H1 (cell line): ENCODE data around the gene ENTREP1. TPM values are rescaled to one million over a fixed set of nuclear protein-coding genes. Genes with fewer than 3 reads are reported as not detected.

Source experiments
- CTCF ChIA-PET: fragments of 300-600 bp; sonication (Branson Sonifier 250); formaldehyde crosslinking; loops from one replicate; lab custom pipeline; 2021; ENCODE audit not compliant: partially characterized antibody; lab: Charles Lee
- POLR2A ChIA-PET: fragments of 300-600 bp; sonication (Branson Sonifier 250); formaldehyde crosslinking; loops from one replicate; lab custom pipeline; 2021; ENCODE audit warnings: inconsistent platforms; ENCODE audit not compliant: partially characterized antibody; lab: Charles Lee
- DNase-seq, 2 experiments: peaks; one replicate each; pipeline versions ENCODE4 v3.0.0 to v3.0.0-alpha.2; 2010 to 2022; ENCODE audit warnings: low spot score in 2 of 2, low read depth in 1 of 2, mixed read lengths in 1 of 2
- FAIRE-seq: peaks from 2 replicates; lab custom pipeline; 2011; peaks lifted over from hg19 to GRCh38; lab: Jason Lieb, UNC
- H2AFZ ChIP-seq: 2 replicates; pipeline ENCODE4 v1.8.1; 2012; ENCODE audit warnings: low read length, inconsistent platforms
- H2AK5ac ChIP-seq: 2 replicates; pipeline ENCODE4 v1.6.1; 2013; ENCODE audit warnings: low read depth, low read length
- H2BK120ac ChIP-seq: replicated peaks from 2 replicates; pipeline ENCODE3; 2013; ENCODE audit warnings: low read depth, low read length, inconsistent platforms
- H2BK12ac ChIP-seq: 2 replicates; pipeline ENCODE4 v1.6.1; 2013; ENCODE audit warnings: low read depth, low read length
- H2BK15ac ChIP-seq: 2 replicates; pipeline ENCODE4 v1.6.1; 2013; ENCODE audit warnings: low read length
- H2BK20ac ChIP-seq: 2 replicates; pipeline ENCODE4 v1.6.1; 2013; ENCODE audit warnings: low read length
- H2BK5ac ChIP-seq: 2 replicates; pipeline ENCODE4 v1.6.1; 2013; ENCODE audit warnings: low read depth, low read length
- H3K14ac ChIP-seq: 2 replicates; pipeline ENCODE4 v1.6.1; 2013; ENCODE audit warnings: inconsistent platforms; ENCODE audit not compliant: insufficient read length
- H3K18ac ChIP-seq: 2 replicates; pipeline ENCODE4 v1.6.1; 2013; ENCODE audit warnings: low read length; ENCODE audit errors: extremely low read depth
- H3K23ac ChIP-seq: 2 replicates; pipeline ENCODE4 v1.6.1; 2013; ENCODE audit warnings: inconsistent platforms; ENCODE audit not compliant: insufficient read length
- H3K23me2 ChIP-seq: 2 replicates; pipeline ENCODE4 v1.6.1; 2013; ENCODE audit warnings: low read depth, low read length
- H3K27ac ChIP-seq: 2 replicates; pipeline ENCODE4 v1.6.1; 2011; ENCODE audit warnings: low read depth, low read length, inconsistent platforms
- H3K27me3 ChIP-seq, 4 experiments: replicated peaks in 1 of 4; 1 replicate in 1 of 4; 2 replicates in 3 of 4; pipeline versions ENCODE4 v1.6.1 to v1.8.1; 2011 to 2013; ENCODE audit warnings: low read length in 3 of 4, mild to moderate bottlenecking in 3 of 4, inconsistent platforms in 2 of 4, mixed read lengths in 2 of 4, moderate library complexity in 1 of 4; ENCODE audit not compliant: control insufficient read depth in 3 of 4, insufficient read depth in 3 of 4; ENCODE audit errors: extremely low read depth in 1 of 4
- H3K36me3 ChIP-seq, 4 experiments: 2 replicates each; pipeline versions ENCODE4 v1.6.1 to v1.8.1; 2011 to 2013; ENCODE audit warnings: mild to moderate bottlenecking in 4 of 4, low read length in 3 of 4, moderate library complexity in 2 of 4, control low read depth in 1 of 4, inconsistent platforms in 1 of 4; ENCODE audit not compliant: insufficient read depth in 4 of 4, control insufficient read depth in 2 of 4
- H3K4ac ChIP-seq: replicated peaks from 2 replicates; pipeline ENCODE3; 2013; ENCODE audit warnings: low read length, low read depth, mixed read lengths, inconsistent platforms; ENCODE audit not compliant: insufficient read length
- H3K4me1 ChIP-seq, 4 experiments: replicated peaks in 1 of 4; 1 replicate in 1 of 4; 2 replicates in 3 of 4; pipeline versions ENCODE4 v1.6.1 to v1.8.1; 2011 to 2013; ENCODE audit warnings: low read length in 3 of 4, inconsistent platforms in 2 of 4, mixed read lengths in 1 of 4; ENCODE audit not compliant: insufficient read depth in 4 of 4, control insufficient read depth in 3 of 4
- H3K4me2 ChIP-seq, 2 experiments: 2 replicates each; pipeline versions ENCODE4 v1.6.1 to v1.8.1; 2011 to 2013; ENCODE audit warnings: low read depth in 2 of 2, low read length in 2 of 2, control low read depth in 1 of 2, inconsistent platforms in 1 of 2, mild to moderate bottlenecking in 1 of 2; ENCODE audit not compliant: insufficient read depth in 1 of 2
- H3K4me3 ChIP-seq, 4 experiments: fragments of 200-600, 300-600 bp in 1 of 4; sonication (generic), shearing (Covaris generic), sonication (Bioruptor Twin) in 1 of 4; 2 replicates each; pipeline versions ENCODE4 v1.5.1 to v1.8.1; 2011 to 2016; ENCODE audit warnings: low read length in 4 of 4, low read depth in 3 of 4, control low read depth in 2 of 4, inconsistent platforms in 2 of 4, mild to moderate bottlenecking in 2 of 4, mixed read lengths in 1 of 4, moderate library complexity in 1 of 4; ENCODE audit not compliant: insufficient read depth in 2 of 4; ENCODE audit errors: extremely low read depth in 1 of 4
- H3K56ac ChIP-seq: replicated peaks from 2 replicates; pipeline ENCODE3; 2013; ENCODE audit warnings: low read depth, mild to moderate bottlenecking, mixed read lengths, low read length, inconsistent platforms; ENCODE audit not compliant: insufficient read length
- H3K79me1 ChIP-seq: 2 replicates; pipeline ENCODE4 v1.6.1; 2013; ENCODE audit warnings: low read depth, low read length, control low read depth
- H3K79me2 ChIP-seq, 2 experiments: 2 replicates each; pipeline versions ENCODE4 v1.6.1 to v1.8.1; 2012 to 2013; ENCODE audit warnings: low read length in 2 of 2, mild to moderate bottlenecking in 2 of 2, inconsistent platforms in 1 of 2; ENCODE audit not compliant: insufficient read depth in 2 of 2, control insufficient read depth in 1 of 2
- H3K9ac ChIP-seq, 4 experiments: replicated peaks in 1 of 4; 1 replicate in 1 of 4; 2 replicates in 3 of 4; pipeline versions ENCODE4 v1.6.1 to v1.8.1; 2011 to 2013; ENCODE audit warnings: low read depth in 3 of 4, low read length in 3 of 4, control low read depth in 2 of 4, mild to moderate bottlenecking in 2 of 4, moderate library complexity in 2 of 4, inconsistent platforms in 1 of 4; ENCODE audit errors: extremely low read depth in 1 of 4
- H3K9me3 ChIP-seq, 2 experiments: 2 replicates each; pipeline versions ENCODE4 v1.6.1 to v1.8.1; 2012 to 2013; ENCODE audit warnings: mild to moderate bottlenecking in 2 of 2, moderate library complexity in 2 of 2, control low read depth in 1 of 2, inconsistent platforms in 1 of 2, low read depth in 1 of 2, low read length in 1 of 2, mixed read lengths in 1 of 2; ENCODE audit not compliant: insufficient read depth in 2 of 2
- H4K20me1 ChIP-seq, 2 experiments: replicated peaks in 1 of 2; 2 replicates each; pipeline versions ENCODE3 to v1.8.1; 2011 to 2013; ENCODE audit warnings: inconsistent platforms in 2 of 2, low read length in 2 of 2, mild to moderate bottlenecking in 1 of 2; ENCODE audit not compliant: insufficient read depth in 2 of 2, control insufficient read depth in 1 of 2
- H4K5ac ChIP-seq: 2 replicates; pipeline ENCODE4 v1.6.1; 2013; ENCODE audit warnings: low read length, low read depth, mixed read lengths, inconsistent platforms; ENCODE audit not compliant: insufficient read length
- H4K8ac ChIP-seq: 2 replicates; pipeline ENCODE4 v1.8.0; 2013; ENCODE audit warnings: mild to moderate bottlenecking, moderate library complexity, low read length, inconsistent platforms; ENCODE audit not compliant: insufficient read depth; ENCODE audit errors: extremely low read depth
- H4K91ac ChIP-seq: replicated peaks from 2 replicates; pipeline ENCODE3; 2013; ENCODE audit warnings: low read length, mixed read lengths, inconsistent platforms; ENCODE audit not compliant: insufficient read length
- ASH2L ChIP-seq: fragments of 200-600, 300-600 bp; sonication (generic); IDR thresholded peaks from one replicate; pipeline ENCODE4 v1.7.1; 2017; ENCODE audit warnings: low read length
- CTCF ChIP-seq, 3 experiments: IDR thresholded peaks; 1 replicate in 2 of 3; 2 replicates in 1 of 3; pipeline versions ENCODE4 v1.5.1 to v1.6.1; 2011; ENCODE audit warnings: low read length in 3 of 3, mild to moderate bottlenecking in 3 of 3, inconsistent platforms in 2 of 3, low read depth in 1 of 3, moderate library complexity in 1 of 3; ENCODE audit not compliant: insufficient read depth in 1 of 3; ENCODE audit errors: control extremely low read depth in 1 of 3
- GABPA ChIP-seq: IDR thresholded peaks from 2 replicates; pipeline ENCODE4 v1.6.1; 2011; ENCODE audit warnings: mild to moderate bottlenecking, low read length, moderate library complexity, borderline replicate concordance; ENCODE audit not compliant: insufficient read depth
- KDM1A ChIP-seq: fragments of 200-600, 300-600 bp; sonication (generic); IDR thresholded peaks from 2 replicates; pipeline ENCODE4 v1.7.1; 2016; ENCODE audit warnings: mild to moderate bottlenecking, low read length, borderline replicate concordance
- NRF1 ChIP-seq: IDR thresholded peaks from 2 replicates; pipeline ENCODE4 v1.6.1; 2011; ENCODE audit warnings: mild to moderate bottlenecking, low read depth, low read length, improper control_type of control experiment
- SAP30 ChIP-seq: fragments of 300-600 bp; sonication (generic); IDR thresholded peaks from 2 replicates; pipeline ENCODE4 v1.7.1; 2012; ENCODE audit warnings: low read length, moderate library complexity, mild to moderate bottlenecking, inconsistent platforms; ENCODE audit not compliant: insufficient read depth, insufficient replicate concordance
- SP2 ChIP-seq: IDR thresholded peaks from 2 replicates; pipeline ENCODE4 v1.6.1; 2012; ENCODE audit warnings: mild to moderate bottlenecking, low read length, inconsistent platforms
- SUZ12 ChIP-seq: fragments of 200-600 bp; sonication (generic); IDR thresholded peaks from 2 replicates; pipeline ENCODE4 v1.6.1; 2012; ENCODE audit warnings: mild to moderate bottlenecking, inconsistent platforms, low read length, moderate library complexity, mixed read lengths
- TCF12 ChIP-seq: IDR thresholded peaks from 2 replicates; pipeline ENCODE4 v1.6.1; 2011; ENCODE audit warnings: low read depth, mild to moderate bottlenecking, low read length
- WGBS, 2 experiments: shearing (Covaris generic) in 1 of 2; methylation state at CpG; one replicate each; pipeline versions ENCODE4 v1.1.6 to v1.1.7; 2013 to 2015; ENCODE audit warnings: low lambda C conversion rate in 2 of 2, mixed read lengths in 2 of 2, inconsistent platforms in 1 of 2, low coverage in 1 of 2, missing lambda C conversion rate in 1 of 2; ENCODE audit not compliant: insufficient replicate concordance in 2 of 2, insufficient coverage in 1 of 2, insufficient read length in 1 of 2; ENCODE audit errors: extremely low coverage in 1 of 2, missing lambda C conversion rate in 1 of 2; 5-methylcytosine and 5-hydroxymethylcytosine counted together
- polyA plus RNA-seq, 7 experiments: library from polyadenylated mRNA; depleted of rRNA in 3 of 7; stranded (reverse) in 5 of 7; unstranded in 2 of 7; fragments of >200 nt in 5 of 7; fragments of 200-250 nt in 2 of 7; gene quantifications; 1 replicate in 5 of 7; 2 replicates in 1 of 7; 4 replicates in 1 of 7; pipeline versions ENCODE4 v1.2.1 to v1.2.3, GENCODE V29; 2011 to 2013; ENCODE audit warnings: missing spikeins in 2 of 7, mixed read lengths in 2 of 7
- total RNA-seq: library from RNA; stranded (reverse); fragmentation: NEBNext Ultra II Directional; extraction: Animal tissue kit (Norgen Biotek cat#: 25700); gene quantifications from 2 replicates; pipeline ENCODE4 v1.2.1, GENCODE V29; 2021

ENTREP1 gene
- total and polyA plus RNA-seq, 2 of the 8 experiments (the other 6 are each of a cell fraction or from before 2014, with no cell fraction given), result 15.3 to 25.0 TPM

GRCh38 chr9:69331444-69331843, 6.4 kb downstream of the ENTREP1 start:
- Histone ChIP-seq H3K9ac (no peak overlapping the region), H2BK20ac (no peak overlapping the region), H2BK15ac (no peak overlapping the region), H4K91ac (no peak overlapping the region), H3K79me2 (peaks cover 0 to 29% of the 10 kb centered on the region in 2 experiments; a peak in 2 of 4 replicates), H3K4me2 (0 out of 4 replicates have a peak overlapping the region, but pooled peaks of 1 of the 2 experiments have one; percentile 18), H4K8ac (no peak overlapping the region), H2BK120ac (no peak overlapping the region), H3K27me3 (peaks cover 0 to under 1% (median under 1%) of the 10 kb centered on the region in 4 experiments; a peak in 2 of 7 replicates), H3K14ac (no peak overlapping the region), H3K4me3 (no peak overlapping the region), H3K18ac (no peak overlapping the region), H2AK5ac (no peak overlapping the region), H3K79me1 (peaks cover 2% of the 10 kb centered on the region), H3K27ac (no peak overlapping the region), H3K36me3 (no peaks in the 10 kb centered on the region), H3K23me2 (no peaks in the 10 kb centered on the region), H3K4me1 (peaks cover 0 to 7% (median 2%) of the 10 kb centered on the region in 4 experiments; a peak in 3 of 7 replicates), H3K23ac (no peak overlapping the region), H3K56ac (no peak overlapping the region), H4K20me1 (peaks cover 0 to 2% of the 10 kb centered on the region in 2 experiments), H3K4ac (no peak overlapping the region), H2AFZ (no peak overlapping the region), H2BK12ac (no peak overlapping the region), H2BK5ac (no peak overlapping the region), H4K5ac (no peak overlapping the region), H3K9me3 (no peaks in the 10 kb centered on the region)
- POLR2A ChIA-PET, result interaction anchor here (1.0 to 1.5 kb wide), 5 partner anchors 10 to 284 kb away, joined by 3 to 5 read pairs (median 4); no protein-coding TSS in a partner anchor
- CTCF ChIA-PET, result interaction anchor here (0.6 to 1.4 kb wide), 4 partner anchors 15 to 734 kb away, joined by 3 to 5 read pairs (median 4); no protein-coding TSS in a partner anchor
- WGBS, 2 experiments, result 94% methylated on average over 3 of the region's 3 CpGs; no CpG with 5 or more reads in 1 of the 2 experiments
- DNase-seq, result no peak
- FAIRE-seq, result no peak
- TF ChIP-seq NRF1 (no peak), GABPA (no peak), CTCF (IDR thresholded peaks at IDR 0.05; ENCODE audit: control extremely low read depth in 1 of 3, insufficient read depth in 1 of 3, low read depth in 1 of 3, low read length in 3 of 3) (no peak), KDM1A (no peak), TCF12 (no peak), ASH2L (no peak), SP2 (no peak), SUZ12 (no peak), SAP30 (no peak)
